ENCODE data around the gene SLC5A5.
"Not testable (repeated sequence)": the region's sequence is repeated elsewhere in the genome, so short reads cannot be mapped to it uniquely, and the experiment has no call there.

SLC5A5 gene

GRCh38 chr19:17919122-17919521 is 47.4 kb downstream of the SLC5A5 start:
- DNase-seq (ENCODE audit: low spot score), result not testable (repeated sequence)

- DNase-seq (ENCODE audit: low spot score), result no peak
Measured at GRCh38 chr19:17920527-17920926, 48.8 kb downstream of the SLC5A5 start.

- DNase-seq (ENCODE audit: low spot score), result no peak
Measured at GRCh38 chr19:17922138-17922537, 50.4 kb downstream of the SLC5A5 start.

- DNase-seq (ENCODE audit: low spot score), result no peak
Measured at GRCh38 chr19:17926044-17926443, 54.3 kb downstream of the SLC5A5 start.

- DNase-seq (ENCODE audit: low spot score), result no peak
Measured at GRCh38 chr19:17929056-17929455, 57.3 kb downstream of the SLC5A5 start.

- peak; percentile 57 for DNase-seq (ENCODE audit: low spot score)
Measured at GRCh38 chr19:17931532-17932191, 59.9 kb downstream of the SLC5A5 start.

GRCh38 chr19:17932485-17933338 is 61.0 kb downstream of the SLC5A5 start, which contains the start of gene CCDC124:
CCDC124 (plus strand) TSS chr19:17933015; CDS start chr19:17936421, 3,406 bp downstream.
- DNase-seq (ENCODE audit: low spot score), result peak; percentile 92

- DNase-seq (ENCODE audit: low spot score), result no peak
Measured at GRCh38 chr19:17933414-17934129, 61.8 kb downstream of the SLC5A5 start.

GRCh38 chr19:17936379-17936778 is 64.6 kb downstream of the SLC5A5 start:
- no peak for DNase-seq (ENCODE audit: low spot score)

GRCh38 chr19:17937371-17937900 is 65.7 kb downstream of the SLC5A5 start:
- DNase-seq (ENCODE audit: low spot score), result no peak

- peak; percentile 58 for DNase-seq (ENCODE audit: low spot score)
Measured at GRCh38 chr19:17938092-17938845, 66.5 kb downstream of the SLC5A5 start.

- no peak for DNase-seq (ENCODE audit: low spot score)
Measured at GRCh38 chr19:17942181-17942580, 70.4 kb downstream of the SLC5A5 start.

- DNase-seq (ENCODE audit: low spot score), result no peak
Measured at GRCh38 chr19:17942582-17943273, 71.0 kb downstream of the SLC5A5 start.

GRCh38 chr19:17943274-17944221 is 71.8 kb downstream of the SLC5A5 start:
- no peak for DNase-seq (ENCODE audit: low spot score)

GRCh38 chr19:17944301-17944700 is 72.6 kb downstream of the SLC5A5 start:
- no peak for DNase-seq (ENCODE audit: low spot score)

Measured in SK-N-DZ (cell line).